Motor neuron (in vitro differentiated cells): Measurements from ENCODE around the gene ARHGAP8. TPM values are rescaled to one million over a fixed set of nuclear protein-coding genes. Genes with fewer than 3 reads are reported as not detected.
A peak's percentile ranks its signal among the peaks of the same experiment; 100 is the strongest.

Experiments used
- ATAC-seq, 8 experiments: fragments of 200-7000 bp; cut with Tn5 transposase; replicated peaks in 6 of 8; 2 replicates each; pipeline ENCODE4 v1.8.0; 2021; ENCODE audit warnings: mild to moderate bottlenecking in 8 of 8, moderate library complexity in 8 of 8
- H3K27ac ChIP-seq, 2 donors: fragments of 250-450 bp; sonication (Bioruptor Pico); 2 replicates each; pipeline ENCODE4 v1.9.0; 2021; ENCODE audit warnings: antibody characterized with exemption in 2 of 2, mild to moderate bottlenecking in 2 of 2, moderate library complexity in 1 of 2
- H3K4me1 ChIP-seq, 2 donors: fragments of 250-450 bp; sonication (Bioruptor Pico); replicated peaks in 1 of 2; 2 replicates each; pipeline ENCODE4 v1.6.1; 2021; ENCODE audit warnings: antibody characterized with exemption in 2 of 2, mild to moderate bottlenecking in 2 of 2, moderate library complexity in 1 of 2
- H3K4me3 ChIP-seq, 5 donors: fragments of 250-450 bp; sonication (Bioruptor Pico); 2 replicates each; pipeline ENCODE4 v1.9.0; 2021; ENCODE audit warnings: antibody characterized with exemption in 5 of 5, mild to moderate bottlenecking in 5 of 5, moderate library complexity in 4 of 5
- WGBS, 10 experiments: fragments of 450-650 bp; shearing (Covaris generic); methylation state at CpG; one replicate each; pipeline ENCODE4 v1.0.0; 2022; 5-methylcytosine and 5-hydroxymethylcytosine counted together
- in situ Hi-C, 9 experiments: fragments of 400-800 bp; cut with MboI; loops; one replicate each; pipeline ENCODE4 v1.15.0; 2021; ENCODE audit warnings: low sequenced_read_pairs in 9 of 9, low pct_unique_long_range_greater_than_20kb in 2 of 9; ENCODE audit not compliant: unreplicated experiment in 9 of 9
- total RNA-seq, 8 experiments: library from RNA; unstranded; fragments of 300-600 nt; gene quantifications; 2 replicates each; pipeline versions ENCODE4 v1.2.3 to v1.2.4, GENCODE V29; 2022

Gene ARHGAP8
- total RNA-seq = 1 to 10 TPM in 6 of 8 experiments, under 1 TPM in 1, not detected in 1; 0.25 to 3.6 (median 1.5) TPM

DNA sequence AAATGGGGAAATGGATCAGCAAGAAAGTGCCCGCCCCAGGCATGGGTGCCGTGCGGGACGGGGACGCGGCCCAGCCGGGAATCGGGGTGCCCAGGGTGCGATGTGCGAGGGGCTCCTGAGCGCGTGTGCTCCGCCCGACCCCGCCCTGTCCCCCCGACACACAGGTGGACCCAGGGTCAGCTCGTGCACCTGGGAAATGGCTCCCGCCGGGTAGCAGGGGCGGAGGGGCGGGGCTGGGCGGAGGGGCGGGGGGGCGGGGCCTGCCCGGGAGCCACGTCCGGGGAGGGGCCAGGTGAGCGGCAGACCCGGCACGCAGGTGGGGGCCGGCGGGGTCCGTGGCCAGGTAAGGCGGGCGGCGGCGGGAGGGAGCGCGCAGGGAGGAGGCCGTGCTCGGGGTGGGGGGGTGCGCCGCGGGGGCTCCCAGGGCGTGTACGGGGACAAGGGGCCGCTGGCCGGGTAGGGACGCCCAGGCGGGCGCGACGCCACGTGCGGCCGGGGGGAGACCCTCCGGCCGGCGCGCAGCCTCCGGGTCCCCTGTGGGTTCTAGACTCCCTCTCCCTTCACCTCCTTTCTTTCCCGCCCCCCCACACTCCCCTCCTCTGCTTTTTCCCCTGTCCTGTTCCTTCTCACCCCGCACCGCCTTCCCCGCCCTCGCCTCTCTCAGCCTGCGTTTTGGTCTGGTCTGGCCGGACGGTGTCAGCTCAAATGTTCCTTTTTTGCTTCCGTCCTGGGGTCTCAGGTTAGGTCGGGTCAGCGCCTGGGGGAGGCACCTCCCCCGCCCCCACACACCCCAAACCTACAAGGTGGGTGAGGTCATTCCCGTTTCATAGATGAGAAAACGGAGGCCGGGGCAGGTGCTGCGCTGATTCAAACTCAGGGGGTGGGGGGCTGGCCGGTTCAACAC, at the start of gene ARHGAP8:
ARHGAP8 (plus strand) TSS at position 291 of the 904 bp plus-strand sequence. CDS start 33,953 bp downstream, outside the sequence.
- ATAC-seq = peak in 5 of 8 experiments; percentile 17 to 40 (median 27)
- Histone ChIP-seq H3K4me1 (peaks cover 0 to 20% of the 10 kb centered on the region in 2 donors), H3K27ac (no peak within 1 kb of the TSS), H3K4me3 (peak within 1 kb of the TSS in 3 of 5 donors; percentile 12 to 31 (median 13))
- in situ Hi-C loops = no loop called here
- WGBS, 10 experiments = 6 to 60% (median 25%) methylated on average over 1 to 5 of the region's 78 CpGs; no CpG with 5 or more reads in 6 of the 10 experiments

DNA sequence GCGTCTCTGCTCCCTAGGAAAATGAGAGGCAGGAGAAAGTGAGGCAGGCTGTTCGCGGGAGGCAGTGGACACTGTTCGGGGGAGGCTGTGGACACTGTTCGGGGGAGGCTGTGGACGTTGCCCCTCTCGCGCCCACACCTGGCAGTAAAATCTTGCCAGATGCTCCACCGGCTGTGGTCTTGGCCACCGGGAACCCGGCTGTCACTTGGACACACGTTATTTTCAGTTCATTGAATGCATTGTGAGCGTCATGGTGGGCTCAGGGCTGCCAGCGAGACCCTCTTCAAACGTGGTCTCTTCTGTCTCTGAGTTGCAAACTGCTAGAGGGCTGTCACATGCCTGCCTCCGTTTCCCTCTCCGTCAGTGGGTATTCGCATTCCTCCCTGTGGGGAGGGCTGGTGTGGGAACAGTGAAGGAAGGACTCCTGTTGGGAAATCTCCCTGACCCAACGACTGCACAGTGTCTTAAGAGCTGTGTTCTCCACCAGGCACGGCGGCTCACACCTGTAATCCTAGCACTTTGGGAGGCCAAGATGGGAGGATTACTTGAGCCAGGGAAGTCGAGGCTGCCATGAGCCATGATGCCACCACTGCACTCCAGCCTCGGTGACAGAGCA, 49.0 kb upstream of the ARHGAP8 start:
- H3K4me1 ChIP-seq = peaks cover 17 to 30% of the 10 kb centered on the region in 2 donors
- no peak overlapping the region for H3K27ac ChIP-seq
- peak overlapping the region; percentile 37 to 58 (median 49) for H3K4me3 ChIP-seq
- 16 to 100% (median 25%) methylated on average over 1 to 9 of the region's 23 CpGs; no CpG with 5 or more reads in 4 of the 10 experiments for WGBS, 10 experiments
- in situ Hi-C loops = no loop called here
- ATAC-seq = no peak

DNA sequence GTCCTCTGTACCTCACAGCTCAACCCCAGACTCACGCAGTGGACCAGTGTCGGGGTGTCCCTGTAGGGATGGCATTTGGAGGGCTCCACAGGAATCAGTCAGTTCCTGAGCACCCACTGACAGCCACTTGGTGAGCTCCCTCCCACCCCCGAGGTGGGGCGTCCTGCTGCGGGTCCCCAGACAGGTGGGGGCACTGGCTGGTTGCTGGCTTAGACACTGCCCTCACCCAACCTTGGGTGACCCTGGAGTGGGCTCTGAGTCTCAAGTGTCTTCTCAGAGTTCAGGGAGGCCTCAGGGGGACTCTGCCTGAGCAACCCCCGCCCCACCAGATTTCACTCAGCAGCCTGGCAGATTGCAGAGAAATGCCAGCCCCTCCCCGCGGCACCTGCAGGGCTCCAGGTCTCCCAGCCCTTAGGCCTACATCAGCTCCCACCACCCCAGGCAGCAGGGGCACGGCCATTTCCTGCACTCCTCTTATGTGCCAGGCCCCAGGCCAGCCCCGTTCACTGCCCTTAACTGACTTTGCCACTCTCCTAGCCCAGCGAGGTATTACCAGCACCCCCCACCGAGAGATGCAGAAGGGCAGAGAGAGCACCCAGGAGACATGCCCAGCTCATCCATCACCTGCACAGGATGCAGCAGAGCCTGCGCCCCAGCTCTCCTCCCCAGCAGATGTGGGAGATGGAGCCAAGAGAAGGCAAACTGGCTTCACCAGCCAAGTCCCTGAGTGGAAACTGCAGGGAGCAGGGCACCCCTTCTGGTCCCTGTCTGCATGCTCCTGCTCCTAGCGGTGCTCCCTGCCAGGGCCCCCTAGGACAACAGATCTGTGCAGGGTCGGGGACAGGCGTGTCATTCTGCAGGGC, 48.0 kb upstream of the ARHGAP8 start:
- Histone ChIP-seq H3K4me3 (no peak overlapping the region), H3K4me1 (peaks cover 7 to 20% of the 10 kb centered on the region in 2 donors), H3K27ac (no peak overlapping the region)
- no peak for ATAC-seq
- in situ Hi-C loops = no loop called here
- 90 to 100% (median 92%) methylated on average over 2 to 5 of the region's 16 CpGs; no CpG with 5 or more reads in 6 of the 10 experiments for WGBS, 10 experiments

DNA sequence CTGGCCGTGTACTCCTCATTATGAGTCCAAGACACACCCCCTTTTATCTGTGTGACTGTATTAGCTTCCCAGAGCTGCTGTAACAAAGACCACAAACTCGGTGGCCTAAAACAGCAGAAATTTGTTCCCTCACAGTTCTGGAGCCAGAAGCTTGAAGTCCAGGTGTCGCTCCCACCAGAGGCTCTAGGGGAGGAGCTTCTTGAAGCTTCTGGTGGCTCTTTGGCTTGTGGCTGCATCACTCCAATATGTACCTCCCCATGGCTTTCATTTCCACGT, 47.4 kb upstream of the ARHGAP8 start:
- Histone ChIP-seq H3K4me3 (no peak overlapping the region), H3K27ac (no peak overlapping the region), H3K4me1 (peaks cover 5 to 17% of the 10 kb centered on the region in 2 donors)
- WGBS, 10 experiments = 60 to 100% (median 76%) methylated on average over 1 to 3 of the region's 4 CpGs; no CpG with 5 or more reads in 4 of the 10 experiments
- ATAC-seq = no peak
- in situ Hi-C loops = no loop called here

DNA sequence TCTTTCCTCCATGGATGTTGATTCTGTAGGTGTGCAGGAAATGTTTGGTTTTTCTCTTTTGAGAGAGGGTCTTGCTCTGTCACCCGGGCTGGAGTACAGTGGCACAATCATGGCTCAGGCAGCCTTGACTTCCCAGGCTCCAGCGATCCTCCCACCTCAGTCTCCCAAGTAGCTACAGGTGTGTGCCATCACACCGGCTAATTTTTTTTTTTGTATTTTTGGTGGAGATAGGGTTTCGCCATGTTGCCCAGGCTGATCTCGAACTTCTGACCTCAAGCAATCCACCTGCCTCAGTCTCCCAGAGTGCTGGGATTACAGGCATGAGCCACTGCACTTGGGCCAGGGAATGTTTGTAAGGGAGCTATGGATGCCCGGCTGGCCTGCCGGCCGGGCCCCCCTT, 45.9 kb upstream of the ARHGAP8 start:
- in situ Hi-C loops = no loop called here
- Histone ChIP-seq H3K4me1 (peaks cover 5 to 25% of the 10 kb centered on the region in 2 donors), H3K27ac (no peak overlapping the region), H3K4me3 (no peak overlapping the region)
- 85 to 100% (median 100%) methylated on average over 2 to 5 of the region's 8 CpGs; no CpG with 5 or more reads in 5 of the 10 experiments for WGBS, 10 experiments
- ATAC-seq = no peak

DNA sequence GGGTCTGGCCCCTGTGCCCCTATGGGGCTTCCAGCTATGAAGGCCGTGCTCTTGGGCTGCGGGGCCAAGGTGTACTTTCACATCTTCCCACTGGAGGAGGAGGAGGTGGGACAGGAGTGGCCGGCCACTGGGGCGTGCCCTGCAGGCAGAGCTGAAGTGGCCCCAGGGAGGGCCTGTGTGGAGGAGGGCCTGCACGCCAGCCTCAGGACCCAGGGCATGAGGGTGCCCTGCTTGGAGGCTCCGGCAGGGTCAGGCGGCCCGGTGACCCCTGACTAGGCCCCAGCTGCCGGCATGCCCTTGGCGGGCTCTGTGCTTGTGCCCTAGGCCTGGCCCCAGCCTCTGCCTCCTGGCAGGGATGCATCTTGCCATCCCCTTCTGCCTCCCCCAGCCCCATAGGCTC, 45.2 kb upstream of the ARHGAP8 start:
- Histone ChIP-seq H3K4me1 (peaks cover 5 to 25% of the 10 kb centered on the region in 2 donors), H3K4me3 (no peak overlapping the region), H3K27ac (no peak overlapping the region)
- 100% methylated on average over 2 of the region's 10 CpGs; no CpG with 5 or more reads in 9 of the 10 experiments for WGBS, 10 experiments
- ATAC-seq = no peak
- in situ Hi-C loops = no loop called here

DNA sequence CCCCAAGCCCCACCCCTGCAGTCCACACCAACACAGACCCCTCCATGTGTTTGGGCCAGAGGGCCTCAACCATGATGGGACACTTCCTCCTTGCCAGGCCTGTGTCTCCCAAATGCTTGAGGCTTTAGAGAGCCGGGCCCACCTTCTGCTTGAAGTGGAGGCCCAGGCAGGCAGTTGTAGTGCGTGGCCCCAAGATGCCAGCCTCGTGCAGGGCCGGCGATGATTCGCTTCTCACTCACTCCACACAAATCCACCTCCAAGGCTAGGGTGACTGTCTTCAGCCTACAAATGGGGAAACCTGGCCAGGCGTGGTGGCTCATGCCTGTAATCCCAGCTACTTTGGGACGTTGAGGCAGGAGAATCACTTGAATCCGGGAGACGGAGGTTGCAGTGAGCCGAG, 44.6 kb upstream of the ARHGAP8 start:
- ATAC-seq = no peak
- H3K27ac ChIP-seq = no peak overlapping the region
- 80 to 100% (median 93%) methylated on average over 1 to 4 of the region's 11 CpGs; no CpG with 5 or more reads in 5 of the 10 experiments for WGBS, 10 experiments
- in situ Hi-C loops = no loop called here
- no peak overlapping the region for H3K4me3 ChIP-seq
- peaks cover 5 to 25% of the 10 kb centered on the region in 2 donors for H3K4me1 ChIP-seq

DNA sequence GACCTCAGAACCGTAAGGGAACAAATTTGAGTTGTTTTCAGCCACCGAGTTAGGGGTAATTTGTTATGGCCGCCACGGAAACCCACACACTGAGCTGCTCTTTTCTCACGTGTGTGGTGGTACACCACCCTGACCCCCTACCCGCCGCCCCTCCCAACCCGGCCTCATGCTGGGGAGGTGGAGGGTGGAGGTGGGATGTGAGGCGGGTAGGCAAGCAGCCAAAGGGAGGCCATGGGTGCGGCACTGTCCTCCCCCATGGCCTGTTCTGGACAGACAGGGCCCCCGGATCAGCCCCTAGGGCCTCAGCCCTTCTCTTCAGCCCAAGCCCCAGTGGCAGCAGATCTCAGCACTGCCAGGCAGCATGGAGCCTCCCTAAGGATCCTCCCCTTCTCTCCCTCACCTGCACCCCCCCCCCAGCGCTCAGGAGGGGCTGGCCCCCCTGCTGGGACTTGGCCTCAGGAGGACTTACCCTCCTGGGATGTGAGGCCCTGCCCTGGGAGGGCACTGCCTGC, 42.4 kb upstream of the ARHGAP8 start:
- 74 to 100% methylated on average over 1 to 4 of the region's 12 CpGs; no CpG with 5 or more reads in 8 of the 10 experiments for WGBS, 10 experiments
- H3K4me3 ChIP-seq = no peak overlapping the region
- peak in 2 of 8 experiments; percentile 8 to 21 for ATAC-seq
- H3K27ac ChIP-seq = no peak overlapping the region
- in situ Hi-C loops = no loop called here
- peaks cover 0 to 21% of the 10 kb centered on the region in 2 donors for H3K4me1 ChIP-seq

DNA sequence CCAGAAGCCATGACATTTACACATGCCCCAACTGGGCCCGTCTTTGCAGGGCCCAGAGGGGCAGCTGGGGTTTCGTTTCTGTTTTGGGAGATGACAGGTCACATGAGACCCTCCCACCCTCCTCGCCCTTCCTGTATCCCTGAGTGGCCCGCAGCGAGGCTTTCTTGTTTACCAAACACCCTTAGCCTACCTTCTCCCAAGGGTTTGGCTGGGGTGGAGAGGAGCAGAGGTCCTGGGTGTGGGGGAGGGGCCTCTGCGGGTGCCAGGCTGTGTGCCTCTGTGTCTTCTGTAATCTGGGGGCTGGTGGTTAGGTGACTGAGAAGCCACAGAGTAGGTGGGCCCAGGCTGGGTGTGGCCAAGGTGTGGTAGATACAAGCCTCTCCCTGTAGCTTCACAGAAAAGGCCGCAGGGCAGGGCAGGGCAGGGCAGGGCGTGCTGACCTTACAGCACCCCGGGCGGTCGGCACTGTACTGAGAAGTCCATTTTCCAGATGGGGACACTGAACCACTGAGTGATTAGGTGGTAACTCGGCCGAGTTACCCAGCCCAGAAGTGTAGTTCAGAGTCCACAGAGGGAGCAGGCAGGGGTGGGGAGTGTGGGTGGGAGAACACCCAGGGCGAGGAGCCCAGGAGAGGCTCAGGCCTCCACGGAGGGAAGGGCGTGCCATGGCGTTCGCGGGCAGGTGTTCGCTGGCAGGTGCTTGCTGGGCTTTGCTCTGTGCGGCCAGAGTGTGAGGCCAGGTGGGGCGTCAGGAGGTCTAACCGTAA, 41.7 kb upstream of the ARHGAP8 start:
- H3K4me1 ChIP-seq = peaks cover 0 to 21% of the 10 kb centered on the region in 2 donors
- in situ Hi-C loops = no loop called here
- H3K27ac ChIP-seq = no peak overlapping the region
- WGBS, 10 experiments = 80% methylated on average over 1 to 2 of the region's 23 CpGs; no CpG with 5 or more reads in 8 of the 10 experiments
- H3K4me3 ChIP-seq = no peak overlapping the region
- peak in 2 of 8 experiments; percentile 2 to 49 for ATAC-seq

DNA sequence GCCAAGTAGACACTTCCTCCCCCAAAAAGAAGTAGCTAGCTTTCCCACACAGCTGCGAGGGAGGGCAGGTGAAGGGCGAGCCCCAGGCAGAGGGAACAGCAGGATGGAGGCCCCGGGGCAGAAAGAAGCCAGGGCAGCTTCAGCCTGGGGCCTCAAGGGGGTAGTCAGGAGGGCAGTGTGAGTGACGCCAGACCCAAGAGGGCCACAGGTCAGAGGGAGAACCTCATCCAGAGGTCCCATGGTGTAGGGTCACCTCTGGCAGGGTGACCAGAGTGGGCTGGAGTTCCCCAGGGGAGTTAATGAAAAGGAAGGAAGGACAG, 41.2 kb upstream of the ARHGAP8 start:
- ATAC-seq = peak in 7 of 8 experiments; percentile 7 to 34 (median 19)
- 0% methylated on average over 1 of the region's 4 CpGs; no CpG with 5 or more reads in 9 of the 10 experiments for WGBS, 10 experiments

DNA sequence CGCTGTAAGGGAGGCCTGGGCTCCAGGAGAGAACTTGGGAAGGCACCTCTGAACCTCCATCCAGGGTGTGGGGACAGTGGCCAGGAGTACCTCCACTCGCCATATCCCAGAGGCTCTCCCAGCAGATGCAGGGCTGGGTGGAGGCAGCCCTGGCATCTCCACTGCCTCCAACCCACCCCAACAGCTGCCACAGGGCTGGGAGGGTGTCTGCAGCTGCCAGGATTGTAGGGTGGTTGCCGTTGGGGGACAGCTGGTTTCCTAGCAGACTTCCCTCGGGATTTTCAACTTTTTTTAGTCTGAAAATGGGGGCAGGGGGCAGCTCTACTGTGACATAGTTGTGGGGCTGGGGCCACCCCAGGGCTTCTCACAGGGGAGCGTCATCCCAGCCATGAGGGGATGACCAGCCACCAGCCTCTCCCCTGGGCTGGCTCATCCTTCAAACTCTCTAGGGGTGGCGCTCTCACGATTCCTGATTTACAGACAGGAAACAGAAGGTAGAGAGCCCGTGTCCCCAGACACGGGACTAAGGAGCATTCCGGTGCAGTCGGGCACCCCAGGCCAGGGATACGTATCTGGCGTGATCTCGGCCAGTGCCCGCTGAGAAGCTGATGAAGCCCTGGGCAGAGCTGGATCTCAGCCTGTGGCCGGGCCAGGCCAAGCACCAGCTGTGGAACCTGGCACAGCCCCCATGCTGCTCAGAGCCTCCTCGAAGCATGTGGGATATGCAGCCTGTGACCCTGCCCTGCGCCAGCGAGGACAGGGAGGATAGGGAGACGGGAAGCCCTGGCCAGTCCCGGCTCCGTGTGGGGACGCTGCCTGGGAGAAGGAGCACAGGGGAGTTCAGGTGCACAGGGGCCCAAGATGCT, 40.5 kb upstream of the ARHGAP8 start:
- 60 to 100% (median 88%) methylated on average over 1 of the region's 23 CpGs; no CpG with 5 or more reads in 6 of the 10 experiments for WGBS, 10 experiments
- peak in 7 of 8 experiments; percentile 8 to 65 (median 18) for ATAC-seq
- in situ Hi-C loops = no loop called here
- Histone ChIP-seq H3K4me3 (no peak overlapping the region), H3K27ac (no peak overlapping the region), H3K4me1 (peaks cover 0 to 21% of the 10 kb centered on the region in 2 donors)

More for the DNA sequence above, 41.2 kb upstream of the ARHGAP8 start:
- H3K4me3 ChIP-seq = no peak overlapping the region
- peaks cover 0 to 21% of the 10 kb centered on the region in 2 donors for H3K4me1 ChIP-seq
- no peak overlapping the region for H3K27ac ChIP-seq
- in situ Hi-C loops = no loop called here
